HCT116 (cell line): ENCODE data around the gene PHKG2. TPM values are rescaled to one million over a fixed set of nuclear protein-coding genes. Genes with fewer than 3 reads are reported as not detected.

Experiments
- ATAC-seq: fragments of 200-7000 bp; cut with Tn5 transposase; 2 replicates; pipeline ENCODE4 v1.9.1; 2020; ENCODE audit warnings: mild to moderate bottlenecking, moderate library complexity
- BruUV-seq: library from RNA; stranded (reverse); fragments of 400-500 nt; replicated peaks from 2 replicates; lab custom pipeline; 2021; lab: Mats Ljungman, UMichigan
- CTCF ChIA-PET: fragments of 300-600 bp; sonication (Branson Sonifier 250); formaldehyde crosslinking; loops from one replicate; lab custom pipeline; 2021; ENCODE audit warnings: antibody characterized with exemption; lab: Charles Lee
- POLR2A ChIA-PET: fragments of 300-600, 350-600 bp; sonication (Branson Sonifier 250); formaldehyde crosslinking; loops from one replicate; lab custom pipeline; 2021; ENCODE audit warnings: antibody characterized with exemption; lab: Charles Lee
- RAD21 ChIA-PET, 2 experiments: fragments of 300-600 bp; sonication (Branson Sonifier 250); formaldehyde crosslinking; loops; one replicate each; lab custom pipeline; 2023; ENCODE audit warnings: low total read pairs in 2 of 2; ENCODE audit not compliant: uncharacterized antibody in 2 of 2, unreplicated experiment in 2 of 2, low non-redundant PET in 1 of 2; lab: Charles Lee
- DNase-seq: peaks from one replicate; pipeline ENCODE4 v3.0.0-alpha.2; 2010; ENCODE audit warnings: low read depth, low spot score
- H2AFZ ChIP-seq: fragments of 200-600 bp; shearing (Covaris generic), sonication (generic); 2 replicates; pipeline ENCODE4 v1.6.1; 2017; ENCODE audit warnings: low read depth, mixed run types, mixed read lengths, antibody characterized with exemption, low read length; ENCODE audit not compliant: poor library complexity, severe bottlenecking
- H3K27ac ChIP-seq: 2 replicates; pipeline ENCODE4 v1.5.1; 2012; ENCODE audit warnings: low read depth, low read length
- H3K27me3 ChIP-seq: fragments of 200-600 bp; sonication (generic); 2 replicates; pipeline ENCODE4 v1.6.1; 2016; ENCODE audit warnings: mixed run types, low read length, mixed read lengths; ENCODE audit not compliant: insufficient read depth
- H3K36me3 ChIP-seq, 2 experiments: fragments of 200-500 bp in 1 of 2; fragments of 200-600 bp in 1 of 2; sonication (Bioruptor generic) in 1 of 2; sonication (generic) in 1 of 2; 2 replicates each; pipeline versions ENCODE4 v1.5.1 to v1.6.1; 2014 to 2016; ENCODE audit warnings: low read length in 2 of 2, inconsistent platforms in 1 of 2, mixed read lengths in 1 of 2, mixed run types in 1 of 2; ENCODE audit not compliant: insufficient read depth in 2 of 2, control insufficient read depth in 1 of 2
- H3K4me1 ChIP-seq, 2 experiments: fragments of 200-600 bp in 1 of 2; sonication (generic) in 1 of 2; 2 replicates each; pipeline versions ENCODE4 v1.5.1 to v1.6.1; 2012 to 2017; ENCODE audit warnings: low read length in 2 of 2, inconsistent platforms in 1 of 2, mild to moderate bottlenecking in 1 of 2, mixed read lengths in 1 of 2, mixed run types in 1 of 2, moderate library complexity in 1 of 2; ENCODE audit not compliant: insufficient read depth in 2 of 2, control insufficient read depth in 1 of 2
- H3K4me2 ChIP-seq: fragments of 200-600 bp; sonication (generic); 2 replicates; pipeline ENCODE4 v1.6.1; 2017; ENCODE audit warnings: mixed run types, low read length, mixed read lengths
- H3K4me3 ChIP-seq, 2 experiments: fragments of 200-600 bp in 1 of 2; sonication (generic) in 1 of 2; replicated peaks in 1 of 2; 2 replicates each; pipeline ENCODE4 v1.5.1; 2011 to 2016; ENCODE audit warnings: low read length in 2 of 2, control low read depth in 1 of 2, low read depth in 1 of 2, mild to moderate bottlenecking in 1 of 2, mixed read lengths in 1 of 2, mixed run types in 1 of 2
- H3K79me2 ChIP-seq: fragments of 200-600 bp; sonication (generic); 2 replicates; pipeline ENCODE4 v1.6.1; 2017; ENCODE audit warnings: mild to moderate bottlenecking, mixed run types, low read length, moderate library complexity, mixed read lengths; ENCODE audit not compliant: insufficient read depth
- H3K9ac ChIP-seq: fragments of 200-600 bp; sonication (generic); 2 replicates; pipeline ENCODE4 v1.6.1; 2016; ENCODE audit warnings: low read length, mixed read lengths
- H3K9me2 ChIP-seq: fragments of 200-600 bp; sonication (generic), shearing (Covaris generic); 2 replicates; pipeline ENCODE4 v1.6.1; 2017; ENCODE audit warnings: mixed run types, mild to moderate bottlenecking, moderate library complexity; ENCODE audit not compliant: insufficient read depth
- H3K9me3 ChIP-seq, 2 experiments: fragments of 200-500 bp in 1 of 2; fragments of 200-600 bp in 1 of 2; sonication (Bioruptor generic) in 1 of 2; sonication (generic) in 1 of 2; 2 replicates each; pipeline ENCODE4 v1.6.1; 2014 to 2017; ENCODE audit warnings: low read length in 2 of 2, mixed read lengths in 2 of 2, inconsistent platforms in 1 of 2, low read depth in 1 of 2, mild to moderate bottlenecking in 1 of 2, mixed run types in 1 of 2, moderate library complexity in 1 of 2; ENCODE audit not compliant: control insufficient read depth in 1 of 2, insufficient read depth in 1 of 2
- H4K20me1 ChIP-seq: fragments of 200-600 bp; sonication (generic), shearing (Covaris generic); 2 replicates; pipeline ENCODE4 v1.6.1; 2017; ENCODE audit warnings: mixed run types, mild to moderate bottlenecking, moderate library complexity; ENCODE audit not compliant: insufficient read depth
- CBX3 ChIP-seq: IDR thresholded peaks from 2 replicates; pipeline ENCODE4 v1.6.1; 2012; ENCODE audit warnings: low read depth
- CEBPB ChIP-seq: IDR thresholded peaks from 2 replicates; pipeline ENCODE4 v1.6.1; 2012; ENCODE audit warnings: low read depth
- ELF1 ChIP-seq: IDR thresholded peaks from 2 replicates; pipeline ENCODE4 v1.6.1; 2012; ENCODE audit warnings: low read depth, borderline replicate concordance
- FOSL1 ChIP-seq: IDR thresholded peaks from 2 replicates; pipeline ENCODE4 v1.6.1; 2012; ENCODE audit warnings: low read depth
- JUND ChIP-seq: IDR thresholded peaks from 2 replicates; pipeline ENCODE4 v1.6.1; 2012
- POLR2A ChIP-seq: IDR thresholded peaks from 2 replicates; pipeline ENCODE4 v1.7.0; 2011; ENCODE audit warnings: borderline replicate concordance; ENCODE audit not compliant: insufficient read depth, insufficient read length; ENCODE audit errors: extremely low read depth
- SIN3A ChIP-seq: IDR thresholded peaks from 2 replicates; pipeline ENCODE4 v1.6.1; 2012; ENCODE audit warnings: low read depth
- SP1 ChIP-seq: IDR thresholded peaks from 2 replicates; pipeline ENCODE4 v1.6.1; 2012; ENCODE audit warnings: low read depth
- SRF ChIP-seq: IDR thresholded peaks from 2 replicates; pipeline ENCODE4 v1.6.1; 2012; ENCODE audit warnings: low read depth
- YY1 ChIP-seq: IDR thresholded peaks from 2 replicates; pipeline ENCODE4 v1.6.1; 2011; ENCODE audit warnings: low read length, low read depth, moderate library complexity, mild to moderate bottlenecking; ENCODE audit not compliant: insufficient replicate concordance; ENCODE audit errors: extremely low read depth
- ZFX ChIP-seq: fragments of 450-650 bp; IDR thresholded peaks from 2 replicates; pipeline ENCODE4 v1.6.1; 2017
- ZNF274 ChIP-seq: fragments of 200-500 bp; sonication (Bioruptor generic); IDR thresholded peaks from 2 replicates; pipeline ENCODE4 v1.6.1; 2014; ENCODE audit warnings: mild to moderate bottlenecking, low read depth, low read length, inconsistent platforms
- intact Hi-C: fragments of 100-400 bp; cut with micrococcal nuclease; formaldehyde crosslinking; loops from 2 replicates; pipeline ENCODE4 v1.10.0; 2022
- total RNA-seq: library from RNA; stranded (reverse); gene quantifications from one replicate; pipeline ENCODE4 v1.2.1, GENCODE V29; 2021; ENCODE audit not compliant: unreplicated experiment
- TF ChIP-seq, protein P1 (sequence below), 3 experiments: fragments of 200-600 bp in 1 of 3; sonication (generic) in 1 of 3; IDR thresholded peaks in 2 of 3; conservative IDR thresholded peaks in 1 of 3; 2 replicates each; pipeline ENCODE4 v1.5.1; 2012 to 2017; ENCODE audit warnings: low read depth in 2 of 3, low read length in 2 of 3, antibody characterized with exemption in 1 of 3, borderline replicate concordance in 1 of 3, control low read depth in 1 of 3, mild to moderate bottlenecking in 1 of 3, mixed read lengths in 1 of 3, mixed run types in 1 of 3, moderate library complexity in 1 of 3; ENCODE audit not compliant: insufficient read depth in 1 of 3
- TF ChIP-seq, protein P2 (sequence below): IDR thresholded peaks from 2 replicates; pipeline ENCODE4 v1.6.1; 2012
- TF ChIP-seq, protein P3 (sequence below): IDR thresholded peaks from 2 replicates; pipeline ENCODE4 v1.6.1; 2012
- TF ChIP-seq, protein P4 (sequence below): IDR thresholded peaks from 2 replicates; pipeline ENCODE4 v1.6.1; 2011; ENCODE audit warnings: mild to moderate bottlenecking, low read length, moderate library complexity; ENCODE audit not compliant: insufficient replicate concordance; ENCODE audit errors: extremely low read depth

Gene PHKG2
- total RNA-seq, 1 experiment from 2014 or later, result 32.6 TPM

DNA sequence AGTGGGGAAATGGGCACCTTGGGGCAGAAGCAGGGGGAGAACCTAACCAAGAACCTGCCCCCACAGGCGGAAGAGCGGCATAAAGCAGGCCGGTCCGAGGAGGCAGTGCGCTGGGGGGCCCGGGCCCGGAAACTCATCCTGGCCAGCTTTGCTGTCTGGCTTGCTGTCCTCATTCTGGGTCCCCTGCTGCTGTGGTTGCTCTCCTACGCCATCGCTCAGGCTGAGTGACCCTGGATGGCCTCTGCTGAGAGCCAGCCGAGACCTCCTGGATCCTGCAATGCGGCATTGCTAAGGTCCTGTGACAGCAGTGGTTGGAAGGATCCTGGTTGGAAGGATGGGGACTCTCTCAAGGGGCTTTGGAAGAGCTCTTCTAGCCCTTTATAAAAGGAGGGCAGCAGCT is 4.5 kb upstream of the PHKG2 start (continued):
- TF ChIP-seq ZNF274, result no peak

DNA sequence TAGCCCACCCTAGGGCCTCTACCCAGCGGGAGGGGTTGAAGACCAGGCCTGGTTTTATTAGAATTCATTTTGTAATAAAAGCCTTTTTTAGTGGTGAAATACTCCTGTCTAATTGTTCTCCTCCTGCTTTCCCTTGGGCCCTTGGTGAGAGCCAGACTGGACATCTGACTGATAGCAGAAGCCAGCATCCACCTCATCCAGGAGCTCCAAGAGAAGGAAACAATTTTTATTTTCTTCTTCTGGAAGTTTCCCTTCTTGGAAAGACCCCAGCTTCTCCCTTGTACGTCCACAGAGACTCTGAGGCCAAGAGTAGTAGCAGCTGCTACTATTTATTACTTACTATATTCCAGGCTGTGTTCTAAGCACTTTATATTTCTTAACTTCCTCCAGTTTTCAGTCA is 4.0 kb upstream of the PHKG2 start:
- H3K4me1 ChIP-seq, result peaks cover 36 to 47% of the 10 kb centered on the region in 2 experiments
- H3K27me3 ChIP-seq, result no peaks in the 10 kb centered on the region
- H3K4me3 ChIP-seq, result no peak overlapping the region
- ATAC-seq (no peak), DNase-seq (no peak)
- peaks cover 27% of the 10 kb centered on the region for H3K79me2 ChIP-seq
- H3K9ac ChIP-seq, result no peak overlapping the region
- no peak overlapping the region for H2AFZ ChIP-seq
- RAD21 ChIA-PET, result no interaction called here
- no peak overlapping the region for H3K27ac ChIP-seq
- intact Hi-C loops, result no loop called here
- H3K9me3 ChIP-seq, result no peaks in the 10 kb centered on the region
- H3K36me3 ChIP-seq, result peaks cover 8 to 25% of the 10 kb centered on the region in 2 experiments; a peak in 3 of 4 replicates
- no peak for TF ChIP-seq SP1
- no peak for TF ChIP-seq YY1
- TF ChIP-seq ELF1, result no peak
- no peak for TF ChIP-seq POLR2A
- TF ChIP-seq ZFX, result no peak
- TF ChIP-seq CEBPB, result no peak
- no peak for TF ChIP-seq JUND
- TF ChIP-seq, protein P1, sequence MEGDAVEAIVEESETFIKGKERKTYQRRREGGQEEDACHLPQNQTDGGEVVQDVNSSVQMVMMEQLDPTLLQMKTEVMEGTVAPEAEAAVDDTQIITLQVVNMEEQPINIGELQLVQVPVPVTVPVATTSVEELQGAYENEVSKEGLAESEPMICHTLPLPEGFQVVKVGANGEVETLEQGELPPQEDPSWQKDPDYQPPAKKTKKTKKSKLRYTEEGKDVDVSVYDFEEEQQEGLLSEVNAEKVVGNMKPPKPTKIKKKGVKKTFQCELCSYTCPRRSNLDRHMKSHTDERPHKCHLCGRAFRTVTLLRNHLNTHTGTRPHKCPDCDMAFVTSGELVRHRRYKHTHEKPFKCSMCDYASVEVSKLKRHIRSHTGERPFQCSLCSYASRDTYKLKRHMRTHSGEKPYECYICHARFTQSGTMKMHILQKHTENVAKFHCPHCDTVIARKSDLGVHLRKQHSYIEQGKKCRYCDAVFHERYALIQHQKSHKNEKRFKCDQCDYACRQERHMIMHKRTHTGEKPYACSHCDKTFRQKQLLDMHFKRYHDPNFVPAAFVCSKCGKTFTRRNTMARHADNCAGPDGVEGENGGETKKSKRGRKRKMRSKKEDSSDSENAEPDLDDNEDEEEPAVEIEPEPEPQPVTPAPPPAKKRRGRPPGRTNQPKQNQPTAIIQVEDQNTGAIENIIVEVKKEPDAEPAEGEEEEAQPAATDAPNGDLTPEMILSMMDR (IDR thresholded peaks at IDR 0.05 in 2 of 3, conservative IDR thresholded peaks at IDR 0.05 in 1 of 3; ENCODE audit: borderline replicate concordance in 1 of 3, insufficient read depth in 1 of 3, low read depth in 2 of 3, low read length in 2 of 3), result no peak
- TF ChIP-seq CBX3, result no peak
- TF ChIP-seq ZNF274, result no peak
- TF ChIP-seq, protein P2, sequence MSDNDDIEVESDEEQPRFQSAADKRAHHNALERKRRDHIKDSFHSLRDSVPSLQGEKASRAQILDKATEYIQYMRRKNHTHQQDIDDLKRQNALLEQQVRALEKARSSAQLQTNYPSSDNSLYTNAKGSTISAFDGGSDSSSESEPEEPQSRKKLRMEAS, result no peak
- no peak for TF ChIP-seq FOSL1
- TF ChIP-seq SIN3A, result no peak
- no peak for TF ChIP-seq SRF
- TF ChIP-seq, protein P3, sequence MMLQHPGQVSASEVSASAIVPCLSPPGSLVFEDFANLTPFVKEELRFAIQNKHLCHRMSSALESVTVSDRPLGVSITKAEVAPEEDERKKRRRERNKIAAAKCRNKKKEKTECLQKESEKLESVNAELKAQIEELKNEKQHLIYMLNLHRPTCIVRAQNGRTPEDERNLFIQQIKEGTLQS, result no peak
- TF ChIP-seq, protein P4, sequence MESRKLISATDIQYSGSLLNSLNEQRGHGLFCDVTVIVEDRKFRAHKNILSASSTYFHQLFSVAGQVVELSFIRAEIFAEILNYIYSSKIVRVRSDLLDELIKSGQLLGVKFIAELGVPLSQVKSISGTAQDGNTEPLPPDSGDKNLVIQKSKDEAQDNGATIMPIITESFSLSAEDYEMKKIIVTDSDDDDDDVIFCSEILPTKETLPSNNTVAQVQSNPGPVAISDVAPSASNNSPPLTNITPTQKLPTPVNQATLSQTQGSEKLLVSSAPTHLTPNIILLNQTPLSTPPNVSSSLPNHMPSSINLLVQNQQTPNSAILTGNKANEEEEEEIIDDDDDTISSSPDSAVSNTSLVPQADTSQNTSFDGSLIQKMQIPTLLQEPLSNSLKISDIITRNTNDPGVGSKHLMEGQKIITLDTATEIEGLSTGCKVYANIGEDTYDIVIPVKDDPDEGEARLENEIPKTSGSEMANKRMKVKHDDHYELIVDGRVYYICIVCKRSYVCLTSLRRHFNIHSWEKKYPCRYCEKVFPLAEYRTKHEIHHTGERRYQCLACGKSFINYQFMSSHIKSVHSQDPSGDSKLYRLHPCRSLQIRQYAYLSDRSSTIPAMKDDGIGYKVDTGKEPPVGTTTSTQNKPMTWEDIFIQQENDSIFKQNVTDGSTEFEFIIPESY, result no peak
- no peak overlapping the region for H3K4me2 ChIP-seq
- CTCF ChIA-PET, result no interaction called here
- no peaks in the 10 kb centered on the region for H4K20me1 ChIP-seq
- no TSS peak for BruUV-seq
- no peaks in the 10 kb centered on the region for H3K9me2 ChIP-seq
- POLR2A ChIA-PET, result no interaction called here
